GM19468 (cell line): ENCODE measurements around the gene LTA.
"Not testable (repeated sequence)": the region's sequence is repeated elsewhere in the genome, so short reads cannot be mapped to it uniquely, and the experiment has no call there.

Experiments
- ATAC-seq: cut with Tn5 transposase; IDR thresholded peaks from one replicate; pipeline ENCODE4 v1.9.1; 2021; ENCODE audit warnings: mild to moderate bottlenecking, moderate library complexity, moderate number of reproducible peaks; ENCODE audit not compliant: unreplicated experiment; ENCODE audit errors: extremely low read depth

LTA gene

GRCh38 chr6:31541059-31541657 is 30.9 kb upstream of the LTA start:
- no peak for ATAC-seq

- peak; percentile 41 for ATAC-seq
Observed at GRCh38 chr6:31541658-31542521, 30.2 kb upstream of the LTA start, which contains the start of gene DDX39B. TSS of gene DDX39B (minus strand) at chr6:31542003. CDS start at chr6:31540532, 1,471 bp downstream.

- no peak for ATAC-seq
Observed at GRCh38 chr6:31543639-31544038, 28.4 kb upstream of the LTA start.

GRCh38 chr6:31544676-31545075 is 27.4 kb upstream of the LTA start:
- no peak for ATAC-seq

GRCh38 chr6:31545291-31545690 is 26.8 kb upstream of the LTA start:
- no peak for ATAC-seq

- ATAC-seq: no peak
Observed at GRCh38 chr6:31546339-31546957, 25.6 kb upstream of the LTA start, which contains the start of gene ATP6V1G2. TSS of gene ATP6V1G2 (minus strand) at chr6:31546608. CDS start at chr6:31546559, 49 bp downstream.

- no peak for ATAC-seq
Observed at GRCh38 chr6:31546958-31547726, 24.9 kb upstream of the LTA start, which contains the start of gene NFKBIL1. TSS of gene NFKBIL1 (plus strand) at chr6:31547608. CDS start at chr6:31547695, 87 bp downstream.

- no peak for ATAC-seq
Observed at GRCh38 chr6:31547727-31548543, 24.2 kb upstream of the LTA start.

GRCh38 chr6:31548544-31548873 is 23.6 kb upstream of the LTA start:
- ATAC-seq: no peak

- ATAC-seq: not testable (repeated sequence)
Observed at GRCh38 chr6:31551371-31551770, 20.7 kb upstream of the LTA start.

- ATAC-seq: no peak
Observed at GRCh38 chr6:31556307-31556706, 15.8 kb upstream of the LTA start.

- no peak for ATAC-seq
Observed at GRCh38 chr6:31557443-31558317, 14.4 kb upstream of the LTA start.

- no peak for ATAC-seq
Observed at GRCh38 chr6:31558318-31558625, 13.8 kb upstream of the LTA start.

- ATAC-seq: no peak
Observed at GRCh38 chr6:31558631-31559500, 13.2 kb upstream of the LTA start.

- no peak for ATAC-seq
Observed at GRCh38 chr6:31559606-31559957, 12.5 kb upstream of the LTA start.

GRCh38 chr6:31559958-31560696 is 12.0 kb upstream of the LTA start:
- peak; percentile 51 for ATAC-seq

- ATAC-seq: no peak
Observed at GRCh38 chr6:31560697-31561058, 11.4 kb upstream of the LTA start.
